Mammary epithelial cell (primary cell): ENCODE data around the gene ICE1.

ENCODE experiments used
- CTCF ChIP-seq, 2 donors: IDR thresholded peaks in 1 of 2; conservative IDR thresholded peaks in 1 of 2; 2 replicates each; pipeline ENCODE4 v1.5.1; 2011 to 2012; ENCODE audit warnings: inconsistent platforms in 2 of 2, low read length in 2 of 2, mild to moderate bottlenecking in 2 of 2, control low read depth in 1 of 2, low read depth in 1 of 2; ENCODE audit not compliant: insufficient read depth in 1 of 2; ENCODE audit errors: extremely low read depth in 1 of 2
- EZH2 ChIP-seq: IDR thresholded peaks from 2 replicates; pipeline ENCODE4 v1.6.1; 2012; ENCODE audit warnings: low read length, inconsistent platforms, borderline replicate concordance

- TF ChIP-seq CTCF (conservative IDR thresholded peaks at IDR 0.05 in 1 of 2, IDR thresholded peaks at IDR 0.05 in 1 of 2; ENCODE audit: extremely low read depth in 1 of 2, insufficient read depth in 1 of 2, low read depth in 1 of 2, low read length in 2 of 2) (no peak), EZH2 (no peak)
Observed at GRCh38 chr5:5483880-5484598, 61.6 kb downstream of the ICE1 start.
